DMS153 (cell line): Measurements from ENCODE around the gene ALLC.

Source experiments
- DNase-seq: peaks from one replicate; lab custom pipeline; 2025; lab: John Stamatoyannopoulos, UW

The ALLC gene

GRCh38 chr2:3679180-3679579, 21.2 kb downstream of the ALLC start:
- DNase-seq, result no peak

GRCh38 chr2:3679616-3680393, 21.8 kb downstream of the ALLC start:
- no peak for DNase-seq

- no peak for DNase-seq
Observed at GRCh38 chr2:3680548-3681345, 22.7 kb downstream of the ALLC start.

GRCh38 chr2:3681625-3682024, 23.6 kb downstream of the ALLC start:
- no peak for DNase-seq

GRCh38 chr2:3682811-3683210, 24.8 kb downstream of the ALLC start:
- no peak for DNase-seq

GRCh38 chr2:3683748-3684454, 25.9 kb downstream of the ALLC start:
- DNase-seq, result no peak

GRCh38 chr2:3689998-3690748, 32.2 kb downstream of the ALLC start:
- DNase-seq, result peak; percentile 11

GRCh38 chr2:3692375-3692774, 34.4 kb downstream of the ALLC start:
- DNase-seq, result no peak

GRCh38 chr2:3696545-3696944, 38.5 kb downstream of the ALLC start:
- DNase-seq, result no peak

- no peak for DNase-seq
Observed at GRCh38 chr2:3701071-3701470, 43.1 kb downstream of the ALLC start.

- no peak for DNase-seq
Observed at GRCh38 chr2:3703236-3703756, 45.3 kb downstream of the ALLC start, which contains the start of gene DCDC2C. DCDC2C (plus strand) TSS chr2:3703575; CDS start chr2:3703752, 177 bp downstream.

- DNase-seq, result no peak
Observed at GRCh38 chr2:3703757-3704355, 45.9 kb downstream of the ALLC start.

- DNase-seq, result no peak
Observed at GRCh38 chr2:3704692-3705091, 46.7 kb downstream of the ALLC start.

- DNase-seq, result no peak
Observed at GRCh38 chr2:3705782-3706181, 47.8 kb downstream of the ALLC start.

- no peak for DNase-seq
Observed at GRCh38 chr2:3706892-3707291, 48.9 kb downstream of the ALLC start.

- no peak for DNase-seq
Observed at GRCh38 chr2:3708576-3708975, 50.6 kb downstream of the ALLC start.

GRCh38 chr2:3709225-3709624, 51.2 kb downstream of the ALLC start:
- DNase-seq, result no peak

GRCh38 chr2:3712424-3712823, 54.4 kb downstream of the ALLC start:
- DNase-seq, result peak; percentile 18

GRCh38 chr2:3712831-3713503, 55.0 kb downstream of the ALLC start:
- DNase-seq, result no peak

- DNase-seq, result no peak
Observed at GRCh38 chr2:3718679-3719078, 60.7 kb downstream of the ALLC start.

- no peak for DNase-seq
Observed at GRCh38 chr2:3725002-3725401, 67.0 kb downstream of the ALLC start.
